Measurements from ENCODE around the gene ADAM10. TPM values are rescaled to one million over a fixed set of nuclear protein-coding genes. Genes with fewer than 3 reads are reported as not detected.

Gene ADAM10
- polyA plus RNA-seq, 1 donor (not counting 4 experiments of a cell fraction or from before 2014, with no cell fraction given), result 198 TPM

DNA sequence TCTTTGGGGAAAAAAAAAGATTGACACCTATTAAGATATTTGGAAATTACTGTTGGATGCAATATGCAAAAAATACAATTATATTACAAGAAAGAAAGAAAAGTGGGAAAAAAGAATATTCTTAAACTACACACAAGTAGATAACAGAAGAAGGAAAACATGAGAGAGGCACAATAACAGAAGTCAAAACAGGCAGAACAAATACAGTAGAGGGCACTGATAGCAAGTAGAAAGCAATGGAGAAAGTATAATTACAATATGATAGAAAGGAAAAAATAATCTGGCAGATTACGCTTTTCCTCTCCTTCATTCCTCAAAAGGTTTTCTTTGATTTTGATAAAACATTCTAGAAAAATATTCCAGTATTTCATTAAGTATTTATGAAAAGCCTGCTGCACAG lies 72.1 kb downstream of the ADAM10 start:
- no peak overlapping the region for H3K27ac ChIP-seq (ENCODE audit: control insufficient read depth, insufficient read depth, low read length)
- H3K4me3 ChIP-seq (ENCODE audit: control insufficient read depth in 2 of 3, extremely low read depth in 1 of 3, insufficient read depth in 2 of 3, low read depth in 1 of 3, low read length in 3 of 3), result no peak overlapping the region
- FAIRE-seq (no peak), DNase-seq (ENCODE audit: low read depth, low spot score) (no peak)
- dilution Hi-C loops (cut with MboI; ENCODE audit: extremely low pct_ligation_motif_present, low sequenced_read_pairs), result no loop called here
- TF ChIP-seq, protein P1, sequence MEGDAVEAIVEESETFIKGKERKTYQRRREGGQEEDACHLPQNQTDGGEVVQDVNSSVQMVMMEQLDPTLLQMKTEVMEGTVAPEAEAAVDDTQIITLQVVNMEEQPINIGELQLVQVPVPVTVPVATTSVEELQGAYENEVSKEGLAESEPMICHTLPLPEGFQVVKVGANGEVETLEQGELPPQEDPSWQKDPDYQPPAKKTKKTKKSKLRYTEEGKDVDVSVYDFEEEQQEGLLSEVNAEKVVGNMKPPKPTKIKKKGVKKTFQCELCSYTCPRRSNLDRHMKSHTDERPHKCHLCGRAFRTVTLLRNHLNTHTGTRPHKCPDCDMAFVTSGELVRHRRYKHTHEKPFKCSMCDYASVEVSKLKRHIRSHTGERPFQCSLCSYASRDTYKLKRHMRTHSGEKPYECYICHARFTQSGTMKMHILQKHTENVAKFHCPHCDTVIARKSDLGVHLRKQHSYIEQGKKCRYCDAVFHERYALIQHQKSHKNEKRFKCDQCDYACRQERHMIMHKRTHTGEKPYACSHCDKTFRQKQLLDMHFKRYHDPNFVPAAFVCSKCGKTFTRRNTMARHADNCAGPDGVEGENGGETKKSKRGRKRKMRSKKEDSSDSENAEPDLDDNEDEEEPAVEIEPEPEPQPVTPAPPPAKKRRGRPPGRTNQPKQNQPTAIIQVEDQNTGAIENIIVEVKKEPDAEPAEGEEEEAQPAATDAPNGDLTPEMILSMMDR (optimal IDR thresholded peaks at IDR 0.05 in 1 of 3, IDR thresholded peaks at IDR 0.05 in 1 of 3, conservative IDR thresholded peaks at IDR 0.05 in 1 of 3; ENCODE audit: extremely low read depth in 1 of 3, insufficient read depth in 2 of 3, low read length in 3 of 3), result no peak
- TF ChIP-seq EZH2 (IDR thresholded peaks at IDR 0.05; ENCODE audit: low read length), result no peak
- no peak overlapping the region for H3K9ac ChIP-seq (ENCODE audit: control insufficient read depth, extremely low read depth, insufficient read depth, low read length)
- no peaks in the 10 kb centered on the region for H3K4me1 ChIP-seq (ENCODE audit: control insufficient read depth, extremely low read depth, insufficient read depth, low read length)
- no peaks in the 10 kb centered on the region for H3K9me3 ChIP-seq (ENCODE audit: control insufficient read depth, low read depth, low read length)
- H3K27me3 ChIP-seq (ENCODE audit: control insufficient read depth, extremely low read depth, insufficient read depth, low read length), result no peaks in the 10 kb centered on the region
- peaks cover 11% of the 10 kb centered on the region for H3K79me2 ChIP-seq (ENCODE audit: control insufficient read depth, insufficient read depth, low read length)
- H3K4me2 ChIP-seq (ENCODE audit: control insufficient read depth, extremely low read depth, insufficient read depth, low read depth, low read length), result no peak overlapping the region
- peaks cover under 1% of the 10 kb centered on the region for H4K20me1 ChIP-seq (ENCODE audit: control insufficient read depth, extremely low read depth, insufficient read depth, low read length)
- H3K9me1 ChIP-seq (ENCODE audit: control insufficient read depth, extremely low read depth, insufficient read depth, low read length), result no peaks in the 10 kb centered on the region
- peaks cover 4 to 7% of the 10 kb centered on the region in 2 experiments for H3K36me3 ChIP-seq (ENCODE audit: control insufficient read depth in 2 of 2, extremely low read depth in 1 of 2, insufficient read depth in 2 of 2, low read length in 2 of 2)
- no peak overlapping the region for H2AFZ ChIP-seq (ENCODE audit: control insufficient read depth, low read length)

DNA sequence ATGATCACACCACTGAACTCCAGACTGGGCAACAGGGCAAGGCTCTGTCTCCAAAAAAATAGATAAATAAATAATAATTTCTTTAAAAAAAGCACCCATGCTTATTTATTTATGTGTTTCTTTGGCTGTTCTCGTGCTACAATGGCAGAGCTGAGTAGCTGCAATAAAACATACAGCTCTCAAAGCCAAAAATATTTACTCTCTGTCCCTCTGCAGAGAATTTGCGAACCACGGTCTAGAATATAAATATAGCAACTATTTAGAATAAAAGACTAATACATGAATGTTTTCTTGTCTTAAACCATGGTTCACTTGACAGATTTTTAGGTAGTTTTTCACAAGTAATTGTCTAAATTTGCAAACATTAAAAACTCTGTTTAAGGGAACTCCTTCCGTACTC lies 72.7 kb downstream of the ADAM10 start:
- FAIRE-seq (no peak), DNase-seq (ENCODE audit: low read depth, low spot score) (no peak)
- no peak overlapping the region for H3K4me2 ChIP-seq (ENCODE audit: control insufficient read depth, extremely low read depth, insufficient read depth, low read depth, low read length)
- dilution Hi-C loops (cut with MboI; ENCODE audit: extremely low pct_ligation_motif_present, low sequenced_read_pairs), result no loop called here
- H3K4me1 ChIP-seq (ENCODE audit: control insufficient read depth, extremely low read depth, insufficient read depth, low read length), result no peaks in the 10 kb centered on the region
- H2AFZ ChIP-seq (ENCODE audit: control insufficient read depth, low read length), result no peak overlapping the region
- TF ChIP-seq, protein P1 (optimal IDR thresholded peaks at IDR 0.05 in 1 of 3, IDR thresholded peaks at IDR 0.05 in 1 of 3, conservative IDR thresholded peaks at IDR 0.05 in 1 of 3; ENCODE audit: extremely low read depth in 1 of 3, insufficient read depth in 2 of 3, low read length in 3 of 3), result no peak
- TF ChIP-seq EZH2 (IDR thresholded peaks at IDR 0.05; ENCODE audit: low read length), result no peak
- H4K20me1 ChIP-seq (ENCODE audit: control insufficient read depth, extremely low read depth, insufficient read depth, low read length), result no peaks in the 10 kb centered on the region
- no peaks in the 10 kb centered on the region for H3K9me1 ChIP-seq (ENCODE audit: control insufficient read depth, extremely low read depth, insufficient read depth, low read length)
- H3K4me3 ChIP-seq (ENCODE audit: control insufficient read depth in 2 of 3, extremely low read depth in 1 of 3, insufficient read depth in 2 of 3, low read depth in 1 of 3, low read length in 3 of 3), result no peak overlapping the region
- H3K27ac ChIP-seq (ENCODE audit: control insufficient read depth, insufficient read depth, low read length), result no peak overlapping the region
- H3K9ac ChIP-seq (ENCODE audit: control insufficient read depth, extremely low read depth, insufficient read depth, low read length), result no peak overlapping the region
- no peaks in the 10 kb centered on the region for H3K27me3 ChIP-seq (ENCODE audit: control insufficient read depth, extremely low read depth, insufficient read depth, low read length)
- no peaks in the 10 kb centered on the region for H3K9me3 ChIP-seq (ENCODE audit: control insufficient read depth, low read depth, low read length)
- H3K36me3 ChIP-seq (ENCODE audit: control insufficient read depth in 2 of 2, extremely low read depth in 1 of 2, insufficient read depth in 2 of 2, low read length in 2 of 2), result peaks cover 4 to 7% of the 10 kb centered on the region in 2 experiments
- H3K79me2 ChIP-seq (ENCODE audit: control insufficient read depth, insufficient read depth, low read length), result peaks cover 10% of the 10 kb centered on the region
